HUES48 (cell line): ENCODE data around the gene KDM3A.

ENCODE experiments used
- H3K27ac ChIP-seq: one replicate; pipeline ENCODE4 v1.7.0; 2013; ENCODE audit warnings: low read depth, low read length, inconsistent platforms
- H3K27me3 ChIP-seq: 2 replicates; pipeline ENCODE4 v1.6.1; 2013; ENCODE audit warnings: mild to moderate bottlenecking, low read length; ENCODE audit not compliant: control insufficient read depth, insufficient read depth
- H3K36me3 ChIP-seq: 2 replicates; pipeline ENCODE4 v1.6.1; 2013; ENCODE audit warnings: low read length; ENCODE audit not compliant: control insufficient read depth, insufficient read depth
- H3K4me1 ChIP-seq: 2 replicates; pipeline ENCODE4 v1.6.1; 2013; ENCODE audit warnings: mild to moderate bottlenecking, low read length; ENCODE audit not compliant: control insufficient read depth, insufficient read depth
- H3K4me3 ChIP-seq: 2 replicates; pipeline ENCODE4 v1.5.1; 2013; ENCODE audit warnings: mild to moderate bottlenecking, low read depth, low read length
- H3K9ac ChIP-seq: 2 replicates; pipeline ENCODE4 v1.6.1; 2013; ENCODE audit warnings: mild to moderate bottlenecking, low read depth, low read length, moderate library complexity
- H3K9me3 ChIP-seq: 2 replicates; pipeline ENCODE4 v1.6.1; 2013; ENCODE audit warnings: low read length; ENCODE audit not compliant: control insufficient read depth, insufficient read depth

The KDM3A gene

GRCh38 chr2:86518481-86518880 is 77.3 kb downstream of the KDM3A start:
- H3K4me3 ChIP-seq, result no peak overlapping the region
- no peak overlapping the region for H3K9ac ChIP-seq
- H3K27me3 ChIP-seq, result no peaks in the 10 kb centered on the region
- no peaks in the 10 kb centered on the region for H3K4me1 ChIP-seq
- H3K36me3 ChIP-seq, result no peaks in the 10 kb centered on the region
- peaks cover 6% of the 10 kb centered on the region; the same call in 1 of the 2 replicates for H3K9me3 ChIP-seq
- H3K27ac ChIP-seq, result no peak overlapping the region

DNA sequence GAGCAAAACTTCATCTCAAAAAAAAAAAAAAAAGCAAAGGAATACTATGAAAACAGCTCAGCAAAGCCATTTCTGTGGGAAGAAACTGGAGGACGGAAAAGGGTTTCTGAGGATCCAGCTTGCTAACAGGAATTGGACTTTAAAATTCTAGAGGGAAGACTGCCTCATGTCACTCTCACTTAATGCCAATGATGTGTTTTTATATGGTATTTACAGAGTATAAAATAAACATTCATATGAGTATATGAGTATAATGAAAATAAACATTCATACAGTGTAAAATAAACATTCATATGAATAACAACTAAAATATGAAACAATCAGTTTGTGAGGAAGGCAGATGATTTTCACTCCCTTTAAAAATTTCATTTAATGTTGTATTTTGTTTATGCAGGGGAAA is 78.2 kb downstream of the KDM3A start:
- H3K27me3 ChIP-seq, result no peaks in the 10 kb centered on the region
- no peaks in the 10 kb centered on the region for H3K36me3 ChIP-seq
- H3K4me1 ChIP-seq, result no peaks in the 10 kb centered on the region
- H3K27ac ChIP-seq, result no peak overlapping the region
- H3K9ac ChIP-seq, result no peak overlapping the region
- H3K9me3 ChIP-seq, result peaks cover 6% of the 10 kb centered on the region; the same call in 1 of the 2 replicates
- no peak overlapping the region for H3K4me3 ChIP-seq

- Histone ChIP-seq H3K36me3 (no peaks in the 10 kb centered on the region), H3K4me1 (no peaks in the 10 kb centered on the region), H3K4me3 (no peak overlapping the region), H3K27me3 (no peaks in the 10 kb centered on the region), H3K9ac (no peak overlapping the region), H3K27ac (no peak overlapping the region), H3K9me3 (peaks cover 6% of the 10 kb centered on the region; the same call in 1 of the 2 replicates)
These were observed 79.0 kb downstream of the KDM3A start for GRCh38 chr2:86520153-86520552.

DNA sequence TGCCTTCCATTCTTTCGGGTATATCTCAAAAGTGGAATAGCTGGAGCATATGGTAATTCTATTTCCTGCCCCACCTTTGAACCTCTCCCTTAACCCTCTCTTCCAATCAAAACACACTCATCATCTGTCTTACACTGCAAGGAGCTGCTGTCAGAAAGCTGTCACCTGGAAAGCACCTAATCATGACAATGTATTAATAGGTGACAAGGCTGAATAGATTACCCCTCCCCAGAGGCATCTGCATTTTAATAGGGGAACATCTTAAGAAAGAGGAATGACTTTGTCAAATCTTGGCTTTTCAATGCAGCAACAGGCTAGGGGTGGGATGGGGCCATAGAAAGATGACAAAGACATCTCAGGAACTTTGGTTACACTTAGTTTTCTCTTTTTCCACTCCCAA is 80.8 kb downstream of the KDM3A start:
- H3K4me1 ChIP-seq, result no peaks in the 10 kb centered on the region
- no peak overlapping the region for H3K9ac ChIP-seq
- H3K36me3 ChIP-seq, result no peaks in the 10 kb centered on the region
- no peak overlapping the region for H3K4me3 ChIP-seq
- no peaks in the 10 kb centered on the region for H3K27me3 ChIP-seq
- H3K27ac ChIP-seq, result no peak overlapping the region
- peaks cover 6% of the 10 kb centered on the region; the same call in 1 of the 2 replicates for H3K9me3 ChIP-seq

- no peak overlapping the region for H3K27ac ChIP-seq
- no peak overlapping the region for H3K9ac ChIP-seq
- H3K36me3 ChIP-seq, result no peaks in the 10 kb centered on the region
- H3K9me3 ChIP-seq, result peaks cover 6% of the 10 kb centered on the region; the same call in 1 of the 2 replicates
- no peak overlapping the region for H3K4me3 ChIP-seq
- no peaks in the 10 kb centered on the region for H3K4me1 ChIP-seq
- H3K27me3 ChIP-seq, result no peaks in the 10 kb centered on the region
These were observed 81.5 kb downstream of the KDM3A start for GRCh38 chr2:86522711-86523110.

DNA sequence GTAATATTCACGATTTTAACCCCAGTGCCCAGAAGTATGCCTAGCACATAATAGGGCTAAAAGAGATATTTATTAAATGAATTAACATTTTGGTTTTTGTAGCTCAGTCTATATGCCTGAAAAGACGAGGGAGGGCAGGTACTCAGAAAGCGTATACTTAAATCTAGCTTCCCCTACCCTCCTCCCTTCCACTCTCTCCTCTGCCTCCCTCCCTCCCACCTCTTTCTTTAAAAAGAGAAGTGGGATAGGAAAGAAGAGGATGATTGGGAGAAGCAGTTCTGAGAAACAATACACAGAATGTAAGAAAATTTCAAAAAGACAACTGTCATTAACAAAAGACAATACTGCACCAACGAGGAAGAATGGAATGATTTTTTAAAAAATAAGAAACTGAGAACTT is 82.3 kb downstream of the KDM3A start:
- Histone ChIP-seq H3K4me1 (no peaks in the 10 kb centered on the region), H3K36me3 (peaks cover 2% of the 10 kb centered on the region; the same call in 1 of the 2 replicates)

DNA sequence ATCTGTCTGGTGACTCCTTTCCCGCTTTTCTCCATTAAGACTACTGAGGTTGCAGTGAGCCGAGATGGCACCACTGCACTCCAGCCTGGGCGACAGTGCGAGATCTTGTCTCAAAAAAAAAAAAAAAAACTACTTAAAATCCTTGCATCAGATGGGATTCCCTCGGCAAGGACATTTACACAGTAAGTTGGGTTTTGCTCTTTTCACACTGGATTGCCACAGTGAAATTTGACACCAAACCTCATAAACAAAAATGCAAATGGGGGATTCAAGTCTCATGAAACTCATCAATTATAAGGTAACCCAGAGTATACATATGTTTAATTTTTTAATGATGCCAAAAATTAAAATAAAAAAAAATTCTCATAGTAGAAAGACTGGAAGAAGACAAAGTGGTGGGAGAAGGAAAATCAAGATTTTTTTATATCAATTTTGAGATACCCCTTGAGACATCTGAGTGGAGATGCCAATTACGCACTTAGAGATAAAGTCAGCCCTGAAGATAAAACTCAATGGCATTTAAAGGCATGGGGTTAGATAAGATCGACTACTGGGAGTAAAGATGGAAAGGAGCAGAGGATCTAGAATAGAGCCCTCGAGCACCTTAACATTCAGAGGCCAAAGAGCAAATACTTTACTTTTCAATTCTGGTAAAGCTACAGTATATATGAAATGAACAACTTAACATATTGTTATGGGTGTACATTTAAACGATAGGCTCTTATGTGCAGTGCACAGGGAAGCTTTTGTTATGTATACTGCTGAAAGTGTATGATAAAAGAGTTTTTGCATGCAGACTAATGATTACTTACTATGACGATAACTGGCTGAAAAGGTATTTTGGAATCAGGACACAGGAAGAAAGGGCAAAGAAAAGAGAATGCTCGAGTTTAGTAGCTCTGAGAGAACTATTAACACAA is 84.5 kb downstream of the KDM3A start:
- 0 out of 2 replicates have a peak, but pooled peaks cover under 1% of the 10 kb centered on the region for H3K9me3 ChIP-seq
- H3K4me1 ChIP-seq, result no peaks in the 10 kb centered on the region
- H3K4me3 ChIP-seq, result no peak overlapping the region
- no peak overlapping the region for H3K9ac ChIP-seq
- peaks cover 10% of the 10 kb centered on the region; the same call in 1 of the 2 replicates for H3K36me3 ChIP-seq
- no peak overlapping the region for H3K27ac ChIP-seq
- no peaks in the 10 kb centered on the region for H3K27me3 ChIP-seq

More for the DNA sequence above, 82.3 kb downstream of the KDM3A start:
- no peak overlapping the region for H3K27ac ChIP-seq
- no peak overlapping the region for H3K9ac ChIP-seq
- no peaks in the 10 kb centered on the region for H3K27me3 ChIP-seq
- peaks cover 6% of the 10 kb centered on the region; the same call in 1 of the 2 replicates for H3K9me3 ChIP-seq
- no peak overlapping the region for H3K4me3 ChIP-seq

DNA sequence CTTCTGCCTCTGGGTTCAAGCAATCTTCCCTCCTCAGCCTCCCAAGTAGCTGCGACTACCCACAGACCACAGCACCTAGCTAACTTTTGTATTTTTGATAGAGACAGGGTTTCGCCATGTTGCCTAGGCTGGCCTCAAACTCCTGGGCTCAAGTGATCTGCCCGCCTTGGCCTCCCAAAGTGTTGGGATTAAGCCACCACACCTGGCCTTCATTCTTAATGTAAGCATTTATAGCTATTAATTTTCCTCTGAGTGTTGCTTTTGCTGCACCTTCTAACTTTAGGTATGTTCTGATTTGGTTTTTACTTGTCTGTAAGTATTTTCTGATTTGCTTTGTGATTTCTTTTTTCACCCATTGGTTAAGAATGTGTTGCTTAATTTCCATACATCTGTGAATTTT is 92.4 kb downstream of the KDM3A start:
- no peak overlapping the region for H3K9ac ChIP-seq
- H3K27me3 ChIP-seq, result no peaks in the 10 kb centered on the region
- H3K9me3 ChIP-seq, result peaks cover 24% of the 10 kb centered on the region
- no peak overlapping the region for H3K27ac ChIP-seq
- H3K4me3 ChIP-seq, result no peak overlapping the region
- H3K36me3 ChIP-seq, result peaks cover 7% of the 10 kb centered on the region; the same call in 1 of the 2 replicates
- H3K4me1 ChIP-seq, result no peaks in the 10 kb centered on the region

- Histone ChIP-seq H3K9ac (no peak overlapping the region), H3K4me1 (no peaks in the 10 kb centered on the region), H3K27me3 (no peaks in the 10 kb centered on the region), H3K4me3 (no peak overlapping the region), H3K27ac (no peak overlapping the region), H3K36me3 (no peaks in the 10 kb centered on the region), H3K9me3 (peaks cover 54% of the 10 kb centered on the region)
These were observed 100.2 kb downstream of the KDM3A start for GRCh38 chr2:86541334-86541733.
